Choroid plexus epithelial cell (primary cell): ENCODE measurements around the gene ZFYVE27.

Experiments
- DNase-seq: peaks from one replicate; pipeline ENCODE4 v3.0.0-alpha.2; 2010; ENCODE audit warnings: low read depth
- H3K4me3 ChIP-seq: 2 replicates; pipeline ENCODE4 v1.5.1; 2011; ENCODE audit warnings: low read depth, mild to moderate bottlenecking, control low read depth, low read length, moderate library complexity
- TF ChIP-seq, protein P1 (sequence below): conservative IDR thresholded peaks from 2 replicates; pipeline ENCODE4 v1.5.1; 2011; ENCODE audit warnings: low read depth, mild to moderate bottlenecking, control low read depth, inconsistent platforms, low read length, moderate library complexity

ZFYVE27 gene

DNA sequence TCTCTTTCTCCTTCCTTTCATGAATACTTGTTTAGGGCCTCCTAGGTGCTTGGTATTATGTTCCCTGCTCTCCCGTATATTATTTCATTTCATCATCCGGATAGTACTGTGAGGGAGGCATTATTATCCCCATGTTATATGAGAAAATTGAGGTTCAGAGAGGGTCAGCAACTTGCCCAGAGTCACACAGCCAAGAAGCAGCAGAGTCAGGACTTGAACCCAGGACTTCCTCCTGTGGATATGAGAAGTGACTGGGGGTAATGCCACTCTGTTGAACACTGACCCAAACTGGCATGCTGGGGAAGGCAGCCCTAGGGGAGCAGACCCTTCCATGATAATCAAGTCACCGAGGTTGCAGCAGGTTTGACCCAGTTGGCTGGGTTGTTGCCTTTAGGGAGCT, 43.0 kb downstream of the ZFYVE27 start:
- no peak for DNase-seq
- no peak overlapping the region for H3K4me3 ChIP-seq
- TF ChIP-seq, protein P1, sequence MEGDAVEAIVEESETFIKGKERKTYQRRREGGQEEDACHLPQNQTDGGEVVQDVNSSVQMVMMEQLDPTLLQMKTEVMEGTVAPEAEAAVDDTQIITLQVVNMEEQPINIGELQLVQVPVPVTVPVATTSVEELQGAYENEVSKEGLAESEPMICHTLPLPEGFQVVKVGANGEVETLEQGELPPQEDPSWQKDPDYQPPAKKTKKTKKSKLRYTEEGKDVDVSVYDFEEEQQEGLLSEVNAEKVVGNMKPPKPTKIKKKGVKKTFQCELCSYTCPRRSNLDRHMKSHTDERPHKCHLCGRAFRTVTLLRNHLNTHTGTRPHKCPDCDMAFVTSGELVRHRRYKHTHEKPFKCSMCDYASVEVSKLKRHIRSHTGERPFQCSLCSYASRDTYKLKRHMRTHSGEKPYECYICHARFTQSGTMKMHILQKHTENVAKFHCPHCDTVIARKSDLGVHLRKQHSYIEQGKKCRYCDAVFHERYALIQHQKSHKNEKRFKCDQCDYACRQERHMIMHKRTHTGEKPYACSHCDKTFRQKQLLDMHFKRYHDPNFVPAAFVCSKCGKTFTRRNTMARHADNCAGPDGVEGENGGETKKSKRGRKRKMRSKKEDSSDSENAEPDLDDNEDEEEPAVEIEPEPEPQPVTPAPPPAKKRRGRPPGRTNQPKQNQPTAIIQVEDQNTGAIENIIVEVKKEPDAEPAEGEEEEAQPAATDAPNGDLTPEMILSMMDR = no peak

DNA sequence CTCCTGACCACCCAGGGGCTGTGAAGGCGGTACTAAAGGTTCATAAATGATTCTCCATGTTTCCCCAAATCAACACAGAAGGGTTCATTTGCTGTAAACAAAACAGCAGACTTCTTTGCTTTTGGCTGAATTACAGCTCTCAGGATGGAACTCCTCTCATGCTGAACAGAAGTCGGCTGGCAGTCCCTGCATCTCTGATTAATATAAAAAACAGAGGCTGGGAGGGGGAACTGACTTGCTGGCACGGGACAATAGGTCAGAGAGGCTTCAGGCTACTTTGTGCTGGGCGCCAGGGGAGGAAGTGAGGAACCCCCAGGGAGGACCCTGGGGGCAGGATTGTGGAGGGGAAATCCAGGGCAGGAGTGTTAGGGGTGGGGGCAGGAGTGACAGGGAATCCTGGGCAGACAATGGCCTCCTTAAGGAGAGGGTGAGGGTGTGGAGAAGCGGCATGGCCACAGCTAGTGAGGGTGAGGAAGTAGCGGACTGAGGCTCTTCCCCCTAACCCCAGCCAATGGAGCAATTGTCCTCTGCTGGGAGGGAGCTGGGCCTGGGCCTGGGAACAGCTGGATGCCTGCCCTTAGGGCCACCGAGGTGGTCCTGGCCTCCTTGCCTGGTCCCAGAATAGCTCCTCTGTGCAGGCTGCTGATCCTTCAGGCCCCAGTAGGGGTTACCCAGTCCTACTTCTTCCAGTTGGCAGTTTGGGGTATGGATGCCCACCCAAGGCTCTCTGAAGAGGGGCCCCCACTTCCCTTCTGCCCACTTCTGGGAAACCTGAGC, 44.1 kb downstream of the ZFYVE27 start:
- H3K4me3 ChIP-seq = no peak overlapping the region
- TF ChIP-seq, protein P1 = no peak

DNA sequence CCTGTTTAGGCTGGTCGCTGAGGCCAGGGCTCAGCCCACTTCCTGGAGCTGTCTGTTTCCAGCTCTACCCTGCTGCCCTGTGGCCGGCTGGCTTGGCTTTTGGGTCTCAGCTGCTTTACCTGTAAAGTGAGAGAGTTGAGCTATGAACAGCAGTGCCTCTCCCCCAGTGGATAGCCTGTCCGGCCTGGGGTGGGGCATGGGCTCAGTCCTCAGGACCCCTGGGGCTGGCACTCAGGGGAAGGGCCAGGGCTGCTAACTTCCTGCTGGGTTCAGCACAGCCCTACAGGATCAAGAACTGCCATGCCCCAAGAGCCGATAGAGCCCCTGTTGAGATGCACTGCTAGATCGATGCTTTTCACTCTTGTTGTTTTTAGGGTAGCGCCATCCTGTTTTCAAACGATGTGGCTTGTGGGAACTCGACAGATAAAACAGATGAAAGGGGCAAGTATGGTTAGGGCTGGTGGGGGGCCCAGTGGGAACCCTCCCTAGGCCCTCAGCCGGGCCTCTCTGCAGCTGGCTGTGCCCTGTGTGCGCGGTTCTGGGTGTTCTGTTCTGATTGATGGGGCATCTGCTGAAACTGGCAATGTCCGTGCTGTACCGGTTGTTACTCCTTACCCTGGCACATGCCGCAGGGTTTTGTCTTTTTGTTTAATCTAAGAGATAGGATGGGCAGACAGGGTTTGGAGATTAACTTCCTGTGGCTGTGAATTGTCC, 44.8 kb downstream of the ZFYVE27 start:
- H3K4me3 ChIP-seq = no peak overlapping the region
- TF ChIP-seq, protein P1 = no peak
- no peak for DNase-seq

More for the DNA sequence above, 44.1 kb downstream of the ZFYVE27 start:
- DNase-seq = peak; percentile 13

DNA sequence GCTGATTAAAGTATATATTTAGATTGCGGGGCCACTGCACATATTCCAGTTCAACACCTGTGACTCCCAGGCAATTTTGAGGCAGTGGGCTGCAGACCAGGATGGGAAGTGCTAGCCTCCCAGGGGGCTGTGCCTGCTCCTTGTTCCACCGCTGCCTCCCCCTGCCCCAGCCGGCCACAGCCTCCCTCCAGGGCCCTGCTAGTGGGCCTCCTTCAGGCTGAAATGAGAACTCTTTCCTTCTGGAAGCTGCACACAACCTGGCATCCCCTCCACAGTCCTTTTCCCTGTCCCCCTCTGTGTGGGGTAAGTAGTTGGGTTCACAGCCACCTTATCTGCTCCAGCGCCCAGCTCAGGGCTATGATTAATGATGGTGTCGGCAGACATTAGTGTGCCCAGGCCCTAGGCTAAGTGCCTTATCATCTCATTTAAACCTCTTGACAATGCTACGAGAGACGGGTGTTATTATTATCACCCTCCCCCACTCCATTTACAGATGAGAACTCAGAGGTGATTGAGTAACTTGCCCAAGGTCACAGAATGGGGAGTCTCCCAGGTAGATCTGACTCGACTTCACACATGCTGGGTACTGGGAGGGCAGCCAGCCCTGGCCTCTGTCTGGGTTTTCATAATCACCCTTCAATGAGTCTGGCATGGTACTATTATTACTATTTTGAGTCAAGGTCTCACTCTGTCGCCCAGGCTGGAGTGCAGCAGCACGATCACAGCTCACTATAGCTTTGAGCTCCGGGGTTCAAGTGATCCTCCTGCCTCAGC, 45.7 kb downstream of the ZFYVE27 start:
- no peak for DNase-seq
- no peak overlapping the region for H3K4me3 ChIP-seq
- TF ChIP-seq, protein P1 = no peak

DNA sequence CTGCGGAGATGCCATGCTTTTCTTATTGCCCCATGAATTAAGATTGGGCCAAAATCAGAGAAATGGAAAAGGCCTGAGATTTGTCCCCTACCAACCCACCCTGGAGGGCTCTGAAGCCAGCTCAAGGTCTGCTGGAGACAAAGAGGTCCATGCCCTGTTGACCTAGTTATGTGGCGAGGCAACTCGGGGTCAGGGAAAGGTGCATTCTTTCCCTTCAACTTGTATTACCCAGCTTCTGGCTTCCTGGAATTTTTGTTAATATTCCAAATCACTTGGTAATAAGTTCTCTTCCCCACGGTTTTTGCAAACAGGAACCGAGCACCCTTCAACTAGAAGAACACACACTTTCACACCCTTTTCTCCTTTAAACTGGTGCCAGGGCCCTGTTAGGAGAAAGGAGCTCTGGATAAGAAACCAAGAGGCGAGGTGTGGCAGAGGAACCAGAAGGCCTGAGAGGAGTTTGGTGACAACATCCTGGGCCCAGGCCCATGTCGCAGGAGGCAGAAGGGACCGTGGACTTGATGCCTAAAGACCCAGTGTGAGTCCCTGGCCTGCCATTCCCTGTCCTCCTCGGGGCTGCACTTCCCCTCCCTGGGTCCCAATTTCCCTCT, 47.4 kb downstream of the ZFYVE27 start:
- no peak overlapping the region for H3K4me3 ChIP-seq
- no peak for DNase-seq
- TF ChIP-seq, protein P1 = no peak

DNA sequence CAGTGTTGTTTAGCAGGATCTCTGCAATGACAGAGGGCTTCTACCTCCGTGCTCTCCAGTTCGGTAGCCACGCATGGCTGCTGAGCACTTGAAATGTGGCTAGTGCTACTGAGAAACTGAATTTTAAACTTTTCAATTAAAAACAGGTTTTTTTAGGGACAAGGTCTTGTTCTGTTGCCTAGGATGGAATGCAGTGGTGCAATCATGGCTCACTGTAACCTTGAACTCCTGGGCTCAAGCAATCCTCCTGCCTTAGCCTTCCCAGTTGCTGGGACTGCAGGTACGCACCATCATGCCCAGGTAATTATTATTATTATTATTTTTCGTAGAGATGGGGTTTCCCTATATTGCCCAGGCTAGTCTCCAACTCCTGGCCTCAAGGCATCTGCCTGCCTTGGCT, 48.3 kb downstream of the ZFYVE27 start:
- no peak overlapping the region for H3K4me3 ChIP-seq
- DNase-seq = no peak
- TF ChIP-seq, protein P1 = no peak
